C1 segment of cervical spinal cord (tissue), 14 donors: ENCODE data around the gene DTD1.
A peak's percentile ranks its signal among the peaks of the same experiment; 100 is the strongest.

Source experiments
- DNase-seq, 14 donors: peaks; one replicate each; lab custom pipeline; 2025; lab: John Stamatoyannopoulos, UW

Gene DTD1

GRCh38 chr20:18662279-18663040, 74.6 kb downstream of the DTD1 start:
- no peak for DNase-seq

GRCh38 chr20:18663932-18664331, 76.1 kb downstream of the DTD1 start:
- no peak for DNase-seq

- no peak for DNase-seq
Observed at GRCh38 chr20:18665135-18665534, 77.3 kb downstream of the DTD1 start.

- peak in 1 of 14 donors; percentile 15 for DNase-seq
Observed at GRCh38 chr20:18666803-18667415, 79.1 kb downstream of the DTD1 start.

- no peak for DNase-seq
Observed at GRCh38 chr20:18669241-18670019, 81.6 kb downstream of the DTD1 start.

GRCh38 chr20:18671203-18671710, 83.4 kb downstream of the DTD1 start:
- DNase-seq = no peak

- no peak for DNase-seq
Observed at GRCh38 chr20:18672834-18673233, 85.0 kb downstream of the DTD1 start.

GRCh38 chr20:18676396-18676795, 88.5 kb downstream of the DTD1 start:
- DNase-seq = no peak

GRCh38 chr20:18677126-18677525, 89.3 kb downstream of the DTD1 start:
- DNase-seq = no peak

GRCh38 chr20:18678549-18679419, 90.9 kb downstream of the DTD1 start:
- no peak for DNase-seq

GRCh38 chr20:18683839-18684238, 96.0 kb downstream of the DTD1 start:
- DNase-seq = no peak

GRCh38 chr20:18684775-18685174, 96.9 kb downstream of the DTD1 start:
- DNase-seq = no peak

GRCh38 chr20:18685406-18685805, 97.6 kb downstream of the DTD1 start:
- no peak for DNase-seq

- no peak for DNase-seq
Observed at GRCh38 chr20:18686696-18687095, 98.8 kb downstream of the DTD1 start.

GRCh38 chr20:18688676-18689075, 100.8 kb downstream of the DTD1 start:
- no peak for DNase-seq

GRCh38 chr20:18689557-18689956, 101.7 kb downstream of the DTD1 start:
- no peak for DNase-seq

- DNase-seq = peak in 1 of 14 donors; percentile 66
Observed at GRCh38 chr20:18692447-18692846, 104.6 kb downstream of the DTD1 start.

- peak in 1 of 14 donors; percentile 11 for DNase-seq
Observed at GRCh38 chr20:18694071-18694470, 106.2 kb downstream of the DTD1 start.

GRCh38 chr20:18695175-18695574, 107.3 kb downstream of the DTD1 start:
- no peak for DNase-seq

GRCh38 chr20:18698735-18699380, 111.0 kb downstream of the DTD1 start:
- no peak for DNase-seq

- no peak for DNase-seq
Observed at GRCh38 chr20:18701969-18702368, 114.1 kb downstream of the DTD1 start.
